H1 (cell line): Measurements from ENCODE around the gene KCTD8. TPM values are rescaled to one million over a fixed set of nuclear protein-coding genes. Genes with fewer than 3 reads are reported as not detected.

Experiments used
- CTCF ChIA-PET: fragments of 300-600 bp; sonication (Branson Sonifier 250); formaldehyde crosslinking; loops from one replicate; lab custom pipeline; 2021; ENCODE audit not compliant: partially characterized antibody; lab: Charles Lee
- POLR2A ChIA-PET: fragments of 300-600 bp; sonication (Branson Sonifier 250); formaldehyde crosslinking; loops from one replicate; lab custom pipeline; 2021; ENCODE audit warnings: inconsistent platforms; ENCODE audit not compliant: partially characterized antibody; lab: Charles Lee
- DNase-seq, 2 experiments: peaks; one replicate each; pipeline versions ENCODE4 v3.0.0 to v3.0.0-alpha.2; 2010 to 2022; ENCODE audit warnings: low spot score in 2 of 2, low read depth in 1 of 2, mixed read lengths in 1 of 2
- FAIRE-seq: peaks from 2 replicates; lab custom pipeline; 2011; peaks lifted over from hg19 to GRCh38; lab: Jason Lieb, UNC
- H2AFZ ChIP-seq: 2 replicates; pipeline ENCODE4 v1.8.1; 2012; ENCODE audit warnings: low read length, inconsistent platforms
- H2AK5ac ChIP-seq: 2 replicates; pipeline ENCODE4 v1.6.1; 2013; ENCODE audit warnings: low read depth, low read length
- H2BK120ac ChIP-seq: replicated peaks from 2 replicates; pipeline ENCODE3; 2013; ENCODE audit warnings: low read depth, low read length, inconsistent platforms
- H2BK12ac ChIP-seq: 2 replicates; pipeline ENCODE4 v1.6.1; 2013; ENCODE audit warnings: low read depth, low read length
- H2BK15ac ChIP-seq: 2 replicates; pipeline ENCODE4 v1.6.1; 2013; ENCODE audit warnings: low read length
- H2BK20ac ChIP-seq: 2 replicates; pipeline ENCODE4 v1.6.1; 2013; ENCODE audit warnings: low read length
- H2BK5ac ChIP-seq: 2 replicates; pipeline ENCODE4 v1.6.1; 2013; ENCODE audit warnings: low read depth, low read length
- H3K14ac ChIP-seq: 2 replicates; pipeline ENCODE4 v1.6.1; 2013; ENCODE audit warnings: inconsistent platforms; ENCODE audit not compliant: insufficient read length
- H3K18ac ChIP-seq: 2 replicates; pipeline ENCODE4 v1.6.1; 2013; ENCODE audit warnings: low read length; ENCODE audit errors: extremely low read depth
- H3K23ac ChIP-seq: 2 replicates; pipeline ENCODE4 v1.6.1; 2013; ENCODE audit warnings: inconsistent platforms; ENCODE audit not compliant: insufficient read length
- H3K23me2 ChIP-seq: 2 replicates; pipeline ENCODE4 v1.6.1; 2013; ENCODE audit warnings: low read depth, low read length
- H3K27ac ChIP-seq: 2 replicates; pipeline ENCODE4 v1.6.1; 2011; ENCODE audit warnings: low read depth, low read length, inconsistent platforms
- H3K27me3 ChIP-seq, 4 experiments: replicated peaks in 1 of 4; 1 replicate in 1 of 4; 2 replicates in 3 of 4; pipeline versions ENCODE4 v1.6.1 to v1.8.1; 2011 to 2013; ENCODE audit warnings: low read length in 3 of 4, mild to moderate bottlenecking in 3 of 4, inconsistent platforms in 2 of 4, mixed read lengths in 2 of 4, moderate library complexity in 1 of 4; ENCODE audit not compliant: control insufficient read depth in 3 of 4, insufficient read depth in 3 of 4; ENCODE audit errors: extremely low read depth in 1 of 4
- H3K36me3 ChIP-seq, 4 experiments: 2 replicates each; pipeline versions ENCODE4 v1.6.1 to v1.8.1; 2011 to 2013; ENCODE audit warnings: mild to moderate bottlenecking in 4 of 4, low read length in 3 of 4, moderate library complexity in 2 of 4, control low read depth in 1 of 4, inconsistent platforms in 1 of 4; ENCODE audit not compliant: insufficient read depth in 4 of 4, control insufficient read depth in 2 of 4
- H3K4ac ChIP-seq: replicated peaks from 2 replicates; pipeline ENCODE3; 2013; ENCODE audit warnings: low read length, low read depth, mixed read lengths, inconsistent platforms; ENCODE audit not compliant: insufficient read length
- H3K4me1 ChIP-seq, 4 experiments: replicated peaks in 1 of 4; 1 replicate in 1 of 4; 2 replicates in 3 of 4; pipeline versions ENCODE4 v1.6.1 to v1.8.1; 2011 to 2013; ENCODE audit warnings: low read length in 3 of 4, inconsistent platforms in 2 of 4, mixed read lengths in 1 of 4; ENCODE audit not compliant: insufficient read depth in 4 of 4, control insufficient read depth in 3 of 4
- H3K4me2 ChIP-seq, 2 experiments: 2 replicates each; pipeline versions ENCODE4 v1.6.1 to v1.8.1; 2011 to 2013; ENCODE audit warnings: low read depth in 2 of 2, low read length in 2 of 2, control low read depth in 1 of 2, inconsistent platforms in 1 of 2, mild to moderate bottlenecking in 1 of 2; ENCODE audit not compliant: insufficient read depth in 1 of 2
- H3K4me3 ChIP-seq, 4 experiments: fragments of 200-600, 300-600 bp in 1 of 4; sonication (generic), shearing (Covaris generic), sonication (Bioruptor Twin) in 1 of 4; 2 replicates each; pipeline versions ENCODE4 v1.5.1 to v1.8.1; 2011 to 2016; ENCODE audit warnings: low read length in 4 of 4, low read depth in 3 of 4, control low read depth in 2 of 4, inconsistent platforms in 2 of 4, mild to moderate bottlenecking in 2 of 4, mixed read lengths in 1 of 4, moderate library complexity in 1 of 4; ENCODE audit not compliant: insufficient read depth in 2 of 4; ENCODE audit errors: extremely low read depth in 1 of 4
- H3K56ac ChIP-seq: replicated peaks from 2 replicates; pipeline ENCODE3; 2013; ENCODE audit warnings: low read depth, mild to moderate bottlenecking, mixed read lengths, low read length, inconsistent platforms; ENCODE audit not compliant: insufficient read length
- H3K79me1 ChIP-seq: 2 replicates; pipeline ENCODE4 v1.6.1; 2013; ENCODE audit warnings: low read depth, low read length, control low read depth
- H3K79me2 ChIP-seq, 2 experiments: 2 replicates each; pipeline versions ENCODE4 v1.6.1 to v1.8.1; 2012 to 2013; ENCODE audit warnings: low read length in 2 of 2, mild to moderate bottlenecking in 2 of 2, inconsistent platforms in 1 of 2; ENCODE audit not compliant: insufficient read depth in 2 of 2, control insufficient read depth in 1 of 2
- H3K9ac ChIP-seq, 4 experiments: replicated peaks in 1 of 4; 1 replicate in 1 of 4; 2 replicates in 3 of 4; pipeline versions ENCODE4 v1.6.1 to v1.8.1; 2011 to 2013; ENCODE audit warnings: low read depth in 3 of 4, low read length in 3 of 4, control low read depth in 2 of 4, mild to moderate bottlenecking in 2 of 4, moderate library complexity in 2 of 4, inconsistent platforms in 1 of 4; ENCODE audit errors: extremely low read depth in 1 of 4
- H3K9me3 ChIP-seq, 2 experiments: 2 replicates each; pipeline versions ENCODE4 v1.6.1 to v1.8.1; 2012 to 2013; ENCODE audit warnings: mild to moderate bottlenecking in 2 of 2, moderate library complexity in 2 of 2, control low read depth in 1 of 2, inconsistent platforms in 1 of 2, low read depth in 1 of 2, low read length in 1 of 2, mixed read lengths in 1 of 2; ENCODE audit not compliant: insufficient read depth in 2 of 2
- H4K20me1 ChIP-seq, 2 experiments: replicated peaks in 1 of 2; 2 replicates each; pipeline versions ENCODE3 to v1.8.1; 2011 to 2013; ENCODE audit warnings: inconsistent platforms in 2 of 2, low read length in 2 of 2, mild to moderate bottlenecking in 1 of 2; ENCODE audit not compliant: insufficient read depth in 2 of 2, control insufficient read depth in 1 of 2
- H4K5ac ChIP-seq: 2 replicates; pipeline ENCODE4 v1.6.1; 2013; ENCODE audit warnings: low read length, low read depth, mixed read lengths, inconsistent platforms; ENCODE audit not compliant: insufficient read length
- H4K8ac ChIP-seq: 2 replicates; pipeline ENCODE4 v1.8.0; 2013; ENCODE audit warnings: mild to moderate bottlenecking, moderate library complexity, low read length, inconsistent platforms; ENCODE audit not compliant: insufficient read depth; ENCODE audit errors: extremely low read depth
- H4K91ac ChIP-seq: replicated peaks from 2 replicates; pipeline ENCODE3; 2013; ENCODE audit warnings: low read length, mixed read lengths, inconsistent platforms; ENCODE audit not compliant: insufficient read length
- ASH2L ChIP-seq: fragments of 200-600, 300-600 bp; sonication (generic); IDR thresholded peaks from one replicate; pipeline ENCODE4 v1.7.1; 2017; ENCODE audit warnings: low read length
- CHD1 ChIP-seq: IDR thresholded peaks from 2 replicates; pipeline ENCODE4 v1.6.1; 2012; ENCODE audit warnings: low read depth, low read length, improper control_type of control experiment
- CTBP2 ChIP-seq: IDR thresholded peaks from 2 replicates; pipeline ENCODE4 v1.7.0; 2011; ENCODE audit warnings: borderline replicate concordance, mild to moderate bottlenecking, moderate library complexity, mixed read lengths, low read length; ENCODE audit not compliant: insufficient read depth, insufficient read length
- JUN ChIP-seq: IDR thresholded peaks from 2 replicates; pipeline ENCODE4 v1.6.1; 2011; ENCODE audit warnings: low read depth, mild to moderate bottlenecking, improper control_type of control experiment, low read length
- MAFK ChIP-seq: IDR thresholded peaks from 2 replicates; pipeline ENCODE4 v1.6.1; 2012; ENCODE audit warnings: low read depth, mild to moderate bottlenecking, improper control_type of control experiment, low read length
- MAX ChIP-seq: IDR thresholded peaks from 2 replicates; pipeline ENCODE4 v1.6.1; 2012; ENCODE audit warnings: inconsistent platforms
- NANOG ChIP-seq: IDR thresholded peaks from 2 replicates; pipeline ENCODE4 v1.6.1; 2011; ENCODE audit warnings: low read length, low read depth, mild to moderate bottlenecking, inconsistent platforms; ENCODE audit not compliant: insufficient read depth, poor library complexity, severe bottlenecking
- NRF1 ChIP-seq: IDR thresholded peaks from 2 replicates; pipeline ENCODE4 v1.6.1; 2011; ENCODE audit warnings: mild to moderate bottlenecking, low read depth, low read length, improper control_type of control experiment
- RAD21 ChIP-seq, 2 experiments: IDR thresholded peaks in 1 of 2; conservative IDR thresholded peaks in 1 of 2; 2 replicates each; pipeline ENCODE4 v1.6.1; 2011; ENCODE audit warnings: low read depth in 2 of 2, low read length in 2 of 2, improper control_type of control experiment in 1 of 2, inconsistent platforms in 1 of 2, mild to moderate bottlenecking in 1 of 2, moderate library complexity in 1 of 2
- SIRT6 ChIP-seq: IDR thresholded peaks from one replicate; pipeline ENCODE4 v1.7.1; 2012; ENCODE audit warnings: low read length, inconsistent platforms
- TAF7 ChIP-seq: optimal IDR thresholded peaks from 2 replicates; pipeline ENCODE3; 2011; ENCODE audit warnings: low read depth, mild to moderate bottlenecking, inconsistent platforms, low read length, moderate library complexity, borderline replicate concordance
- ZNF274 ChIP-seq: IDR thresholded peaks from 2 replicates; pipeline ENCODE4 v1.7.0; 2012; ENCODE audit warnings: low read length, borderline replicate concordance; ENCODE audit errors: extremely low read depth
- WGBS, 2 experiments: shearing (Covaris generic) in 1 of 2; methylation state at CpG; one replicate each; pipeline versions ENCODE4 v1.1.6 to v1.1.7; 2013 to 2015; ENCODE audit warnings: low lambda C conversion rate in 2 of 2, mixed read lengths in 2 of 2, inconsistent platforms in 1 of 2, low coverage in 1 of 2, missing lambda C conversion rate in 1 of 2; ENCODE audit not compliant: insufficient replicate concordance in 2 of 2, insufficient coverage in 1 of 2, insufficient read length in 1 of 2; ENCODE audit errors: extremely low coverage in 1 of 2, missing lambda C conversion rate in 1 of 2; 5-methylcytosine and 5-hydroxymethylcytosine counted together
- polyA plus RNA-seq, 7 experiments: library from polyadenylated mRNA; depleted of rRNA in 3 of 7; stranded (reverse) in 5 of 7; unstranded in 2 of 7; fragments of >200 nt in 5 of 7; fragments of 200-250 nt in 2 of 7; gene quantifications; 1 replicate in 5 of 7; 2 replicates in 1 of 7; 4 replicates in 1 of 7; pipeline versions ENCODE4 v1.2.1 to v1.2.3, GENCODE V29; 2011 to 2013; ENCODE audit warnings: missing spikeins in 2 of 7, mixed read lengths in 2 of 7
- total RNA-seq: library from RNA; stranded (reverse); fragmentation: NEBNext Ultra II Directional; extraction: Animal tissue kit (Norgen Biotek cat#: 25700); gene quantifications from 2 replicates; pipeline ENCODE4 v1.2.1, GENCODE V29; 2021

The KCTD8 gene
- total and polyA plus RNA-seq, 2 of the 8 experiments (the other 6 are each of a cell fraction or from before 2014, with no cell fraction given): 2.9 to 3.7 TPM

GRCh38 chr4:44161756-44162155 is 286.9 kb downstream of the KCTD8 start:
- Histone ChIP-seq H3K79me2 (no peaks in the 10 kb centered on the region), H3K9me3 (0 out of 4 replicates have a peak, but pooled peaks cover 0 to 2% of the 10 kb centered on the region in 2 experiments), H3K27ac (no peak overlapping the region; the same call in 1 of the 2 replicates), H2BK5ac (no peak overlapping the region), H2AK5ac (no peak overlapping the region), H3K4me2 (no peak overlapping the region), H3K4me1 (no peaks in the 10 kb centered on the region), H3K79me1 (no peaks in the 10 kb centered on the region), H4K8ac (no peak overlapping the region), H3K23ac (no peak overlapping the region), H4K20me1 (no peaks in the 10 kb centered on the region), H3K4ac (no peak overlapping the region), H3K4me3 (no peak overlapping the region), H3K36me3 (no peaks in the 10 kb centered on the region), H2BK20ac (no peak overlapping the region), H2BK15ac (no peak overlapping the region), H2AFZ (no peak overlapping the region), H4K91ac (no peak overlapping the region), H3K9ac (no peak overlapping the region), H2BK120ac (no peak overlapping the region), H3K23me2 (no peaks in the 10 kb centered on the region), H3K14ac (no peak overlapping the region), H3K56ac (no peak overlapping the region), H2BK12ac (no peak overlapping the region), H4K5ac (no peak overlapping the region), H3K27me3 (no peaks in the 10 kb centered on the region), H3K18ac (no peak overlapping the region)
- DNase-seq: no peak
- WGBS, 2 experiments: 92% methylated on average over 3 of the region's 3 CpGs; no CpG with 5 or more reads in 1 of the 2 experiments
- ChIA-PET POLR2A (no interaction called here), CTCF (interaction anchor here (1.5 kb wide), 1 partner anchor 264 kb away, joined by 3 read pairs; no protein-coding TSS in a partner anchor)
- FAIRE-seq: no peak
- TF ChIP-seq NANOG (no peak), NRF1 (no peak), TAF7 (no peak), MAFK (no peak), RAD21 (IDR thresholded peaks at IDR 0.05 in 1 of 2, conservative IDR thresholded peaks at IDR 0.05 in 1 of 2; ENCODE audit: low read depth in 2 of 2, low read length in 2 of 2) (no peak), SIRT6 (no peak), MAX (no peak), ASH2L (no peak), CHD1 (no peak), ZNF274 (no peak), JUN (no peak), CTBP2 (no peak)
